ENCODE measurements around the gene MARCKSL1. TPM values are rescaled to one million over a fixed set of nuclear protein-coding genes. Genes with fewer than 3 reads are reported as not detected.
"Not testable (repeated sequence)": the region's sequence is repeated elsewhere in the genome, so short reads cannot be mapped to it uniquely, and the experiment has no call there.

MARCKSL1 gene
- total RNA-seq, 2 experiments from 2014 or later, result 21.7 to 22.0 TPM

DNA sequence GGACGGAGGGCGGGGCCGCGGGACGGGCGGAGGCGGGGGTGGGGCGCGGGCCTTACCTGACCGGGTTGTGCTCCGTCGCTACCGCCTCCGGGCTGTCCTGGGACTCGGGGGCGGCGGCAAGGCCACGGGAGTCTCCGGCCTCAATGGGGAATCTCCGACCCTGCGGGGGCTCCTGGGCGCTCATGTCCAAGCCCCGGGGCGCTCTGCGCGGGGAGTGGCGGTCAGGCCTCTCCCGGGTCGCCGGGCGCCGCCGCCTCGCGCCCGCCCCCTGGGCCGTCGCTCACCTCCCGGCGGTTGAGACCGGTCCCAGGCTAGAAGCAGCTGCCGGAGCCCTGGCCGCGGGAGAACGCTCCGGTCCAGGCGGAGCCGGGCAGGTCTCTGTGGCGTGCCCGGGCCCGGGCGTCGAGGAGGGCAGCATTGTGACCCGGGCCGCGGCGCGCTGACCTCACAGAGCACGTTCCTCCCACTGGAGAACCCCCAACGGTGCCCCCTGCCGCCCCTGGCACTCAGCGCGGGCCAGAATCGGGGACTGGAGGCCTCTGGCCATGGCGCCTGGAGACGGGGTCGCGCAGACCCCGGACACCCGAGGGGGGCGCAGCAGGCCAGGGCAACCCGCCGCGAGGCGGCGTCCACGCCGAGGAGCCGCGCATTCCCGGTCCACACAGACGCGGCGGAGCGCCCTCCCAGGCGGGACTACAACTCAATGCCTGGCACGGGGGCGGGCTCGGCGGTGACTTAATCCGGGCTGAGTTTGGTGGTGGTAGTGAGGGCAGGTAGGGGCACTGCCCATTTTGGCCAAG is 25.8 kb upstream of the MARCKSL1 start:
- Mint-ChIP-seq H3K9me3 (no peaks in the 10 kb centered on the region), H3K27me3 (peaks cover 3% of the 10 kb centered on the region), H3K27ac (no peak overlapping the region), H3K36me3 (peaks cover 3% of the 10 kb centered on the region), H3K4me1 (peaks cover 20% of the 10 kb centered on the region), H3K4me3 (peak overlapping the region; percentile 6)
- ATAC-seq (ENCODE audit: low read depth) (peak; percentile 25), DNase-seq (peak; percentile 60)
- POLR2A ChIA-PET, result interaction anchor here (1.0 kb wide), 1 partner anchor 26 kb away, joined by 6 read pairs; the partner anchor contains the start of gene MARCKSL1

- Mint-ChIP-seq H3K36me3 (peaks cover 3% of the 10 kb centered on the region), H3K27me3 (peaks cover 3% of the 10 kb centered on the region), H3K4me3 (no peak overlapping the region), H3K4me1 (peaks cover 18% of the 10 kb centered on the region), H3K27ac (no peak overlapping the region), H3K9me3 (no peaks in the 10 kb centered on the region)
- DNase-seq (no peak), ATAC-seq (ENCODE audit: low read depth) (no peak)
- POLR2A ChIA-PET, result interaction anchor here (1.0 kb wide), 1 partner anchor 25 kb away, joined by 6 read pairs; the partner anchor contains the start of gene MARCKSL1
Measured at GRCh38 chr1:32361308-32361673, 25.3 kb upstream of the MARCKSL1 start.

- Mint-ChIP-seq H3K4me1 (peaks cover 23% of the 10 kb centered on the region), H3K4me3 (no peak overlapping the region), H3K9me3 (no peaks in the 10 kb centered on the region), H3K36me3 (peaks cover 3% of the 10 kb centered on the region), H3K27ac (no peak overlapping the region), H3K27me3 (peaks cover 7% of the 10 kb centered on the region)
- POLR2A ChIA-PET, result interaction anchor here (2.5 kb wide), 1 partner anchor 22 kb away, joined by 10 read pairs; the partner anchor contains the start of gene MARCKSL1
- DNase-seq, result no peak
- no peak for ATAC-seq (ENCODE audit: low read depth)
Measured at GRCh38 chr1:32358435-32358834, 22.4 kb upstream of the MARCKSL1 start.

DNA sequence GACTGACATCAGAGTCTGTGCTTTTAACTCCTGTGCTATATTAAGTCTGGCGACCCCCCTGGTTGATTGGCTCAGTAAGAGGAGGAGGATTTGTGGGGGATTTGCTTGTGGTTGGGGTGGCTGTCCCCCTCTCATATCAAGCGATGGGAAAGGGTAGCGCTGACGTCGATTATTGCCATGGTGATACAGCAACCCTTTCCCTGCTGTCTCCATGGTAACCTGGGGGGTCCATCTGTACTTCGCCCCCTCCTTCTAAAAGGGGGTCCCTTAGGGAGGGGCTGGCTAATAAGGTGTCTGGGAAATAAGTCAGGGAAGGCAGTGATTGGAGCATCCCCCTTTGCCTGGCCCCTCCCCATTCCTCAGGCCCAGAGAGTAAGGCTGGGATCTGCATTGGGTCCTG is 21.6 kb upstream of the MARCKSL1 start:
- Mint-ChIP-seq H3K27me3 (peaks cover 7% of the 10 kb centered on the region), H3K4me3 (no peak overlapping the region), H3K4me1 (peaks cover 27% of the 10 kb centered on the region), H3K27ac (no peak overlapping the region), H3K36me3 (peaks cover 3% of the 10 kb centered on the region), H3K9me3 (no peaks in the 10 kb centered on the region)
- POLR2A ChIA-PET, result no interaction called here
- ATAC-seq (ENCODE audit: low read depth), result no peak
- DNase-seq, result no peak

- Mint-ChIP-seq H3K27ac (no peak overlapping the region), H3K27me3 (peaks cover 7% of the 10 kb centered on the region), H3K9me3 (no peaks in the 10 kb centered on the region), H3K36me3 (peaks cover 1% of the 10 kb centered on the region), H3K4me1 (peaks cover 27% of the 10 kb centered on the region), H3K4me3 (no peak overlapping the region)
- POLR2A ChIA-PET, result interaction anchor here (1.9 kb wide), 1 partner anchor 21 kb away, joined by 11 read pairs; the partner anchor contains the start of gene MARCKSL1
- DNase-seq, result no peak
- ATAC-seq (ENCODE audit: low read depth), result no peak
Measured at GRCh38 chr1:32356478-32356877, 20.4 kb upstream of the MARCKSL1 start.

GRCh38 chr1:32355778-32356177 is 19.7 kb upstream of the MARCKSL1 start:
- not testable (repeated sequence) for DNase-seq; H3K36me3 Mint-ChIP-seq; ATAC-seq (ENCODE audit: low read depth); H3K27me3 Mint-ChIP-seq; H3K4me3 Mint-ChIP-seq; H3K27ac Mint-ChIP-seq; H3K9me3 Mint-ChIP-seq
- H3K4me1 Mint-ChIP-seq, result peaks cover 24% of the 10 kb centered on the region
- POLR2A ChIA-PET, result interaction anchor here (1.9 kb wide), 1 partner anchor 20 kb away, joined by 11 read pairs; the partner anchor contains the start of gene MARCKSL1

GRCh38 chr1:32353886-32354570 is 18.0 kb upstream of the MARCKSL1 start:
- peak overlapping the region; percentile 18 for H3K27ac Mint-ChIP-seq
- DNase-seq (no peak), ATAC-seq (ENCODE audit: low read depth) (no peak)
- peaks cover 19% of the 10 kb centered on the region for H3K4me1 Mint-ChIP-seq
- peak overlapping the region; percentile 9 for H3K4me3 Mint-ChIP-seq
- H3K27me3 Mint-ChIP-seq, result peaks cover 3% of the 10 kb centered on the region
- peaks cover 2% of the 10 kb centered on the region for H3K9me3 Mint-ChIP-seq
- peaks cover 5% of the 10 kb centered on the region for H3K36me3 Mint-ChIP-seq
- POLR2A ChIA-PET, result interaction anchor here (0.5 to 4.6 kb wide), 3 partner anchors 9 to 258 kb away, joined by 6 to 33 read pairs (median 6); partner anchors contain the start of gene MARCKSL1

- Mint-ChIP-seq H3K27me3 (peaks cover 3% of the 10 kb centered on the region), H3K4me3 (no peak overlapping the region), H3K36me3 (peaks cover 5% of the 10 kb centered on the region), H3K9me3 (peaks cover 2% of the 10 kb centered on the region), H3K4me1 (peaks cover 25% of the 10 kb centered on the region), H3K27ac (no peak overlapping the region)
- POLR2A ChIA-PET, result interaction anchor here (1.0 to 4.6 kb wide), 3 partner anchors 17 to 245 kb away, joined by 3 to 33 read pairs (median 4); partner anchors contain the start of genes KPNA6 and MARCKSL1
- ATAC-seq (ENCODE audit: low read depth) (no peak), DNase-seq (no peak)
Measured at GRCh38 chr1:32353431-32353830, 17.4 kb upstream of the MARCKSL1 start.

- Mint-ChIP-seq H3K4me3 (no peak overlapping the region), H3K36me3 (peaks cover 5% of the 10 kb centered on the region), H3K27ac (no peak overlapping the region)
Measured at GRCh38 chr1:32352831-32353383, 16.9 kb upstream of the MARCKSL1 start.

GRCh38 chr1:32352239-32352745 is 16.3 kb upstream of the MARCKSL1 start:
- H3K4me1 Mint-ChIP-seq, result peaks cover 32% of the 10 kb centered on the region
- no peak for DNase-seq

More at GRCh38 chr1:32352831-32353383, 16.9 kb upstream of the MARCKSL1 start:
- no peak for ATAC-seq (ENCODE audit: low read depth)
- POLR2A ChIA-PET, result interaction anchor here (0.6 to 4.6 kb wide), 5 partner anchors 9 to 465 kb away, joined by 3 to 33 read pairs (median 3); partner anchors contain the start of genes KPNA6, MARCKSL1, S100PBP and YARS1
- Mint-ChIP-seq H3K9me3 (peaks cover 2% of the 10 kb centered on the region), H3K27me3 (peaks cover 3% of the 10 kb centered on the region), H3K4me1 (peaks cover 31% of the 10 kb centered on the region)
- no peak for DNase-seq

GRCh38 chr1:32351399-32352238 is 15.6 kb upstream of the MARCKSL1 start:
- Mint-ChIP-seq H3K9me3 (peaks cover 2% of the 10 kb centered on the region), H3K4me1 (peaks cover 32% of the 10 kb centered on the region), H3K36me3 (peaks cover 5% of the 10 kb centered on the region), H3K27me3 (peaks cover 4% of the 10 kb centered on the region), H3K27ac (peak overlapping the region; percentile 83), H3K4me3 (peak overlapping the region; percentile 84)
- ATAC-seq (ENCODE audit: low read depth), result peak; percentile 90
- DNase-seq, result peak; percentile 91
- POLR2A ChIA-PET, result interaction anchor here (1.0 to 4.6 kb wide), 3 partner anchors 8 to 75 kb away, joined by 3 to 33 read pairs (median 5); partner anchors contain the start of gene MARCKSL1

More at GRCh38 chr1:32352239-32352745, 16.3 kb upstream of the MARCKSL1 start:
- H3K4me3 Mint-ChIP-seq, result peak overlapping the region; percentile 84
- H3K36me3 Mint-ChIP-seq, result peaks cover 5% of the 10 kb centered on the region
- peaks cover 2% of the 10 kb centered on the region for H3K9me3 Mint-ChIP-seq
- H3K27ac Mint-ChIP-seq, result no peak overlapping the region
- H3K27me3 Mint-ChIP-seq, result peaks cover 3% of the 10 kb centered on the region
- POLR2A ChIA-PET, result interaction anchor here (0.6 to 4.6 kb wide), 6 partner anchors 9 to 465 kb away, joined by 3 to 33 read pairs (median 3); partner anchors contain the start of genes KPNA6, MARCKSL1, S100PBP and YARS1
- ATAC-seq (ENCODE audit: low read depth), result no peak

All from activated naive CD8-positive, alpha-beta T cell treated with anti-CD3 and anti-CD28 coated beads, Interleukin-2, amount 10 ng/mL, durations not matched to agents 7 days and 5 days (primary cell).